ENCODE data around the gene NEIL1.

The NEIL1 gene

DNA sequence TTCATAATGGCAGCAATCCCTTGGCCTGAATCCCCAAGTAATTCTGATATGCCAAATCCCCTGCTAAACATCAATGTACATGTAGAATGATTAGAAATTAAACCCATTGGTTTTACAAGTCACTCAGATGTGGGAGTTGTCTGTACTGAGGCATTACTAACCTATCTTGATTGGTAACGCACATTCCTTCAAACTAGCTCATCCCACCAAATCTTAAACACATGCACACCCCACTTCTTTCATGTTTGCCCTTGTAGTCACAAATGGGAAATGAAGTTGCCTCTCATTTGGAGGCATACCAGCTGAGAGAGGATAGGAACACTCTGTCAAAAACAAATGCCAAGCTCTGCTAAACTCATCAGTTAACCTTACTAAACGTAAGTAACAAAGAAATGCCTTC lies 50.7 kb downstream of the NEIL1 start:
- no peak for DNase-seq

DNA sequence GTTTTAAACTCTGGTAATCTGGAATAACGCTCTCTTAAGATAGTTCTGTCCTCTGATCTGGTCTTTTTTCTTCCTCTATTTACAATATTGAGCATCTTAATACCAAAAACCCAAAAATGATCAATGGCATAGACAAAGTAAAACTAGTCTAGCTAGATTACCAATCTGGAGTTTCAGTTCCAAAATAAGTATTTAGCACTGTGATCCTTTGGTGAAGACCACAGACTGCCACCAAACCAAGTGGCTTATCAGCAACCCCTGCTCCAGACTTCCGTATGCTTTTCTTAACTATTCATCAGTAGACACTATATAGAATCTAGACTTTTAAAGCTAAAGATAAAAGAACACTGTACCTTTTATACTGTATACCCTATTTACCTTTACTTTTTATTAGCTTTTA lies 57.1 kb downstream of the NEIL1 start:
- DNase-seq: no peak
